Islet of Langerhans (tissue), 1 donor: ENCODE results near the gene TAF11L4.
"Not testable (repeated sequence)": the region's sequence is repeated elsewhere in the genome, so short reads cannot be mapped to it uniquely, and the experiment has no call there.

Source experiments
- FAIRE-seq: peaks from one replicate; lab custom pipeline; 2011; peaks lifted over from hg19 to GRCh38; lab: Jason Lieb, UNC

TAF11L4 gene

GRCh38 chr5:17521501-17521900 is at the start of gene TAF11L4:
Gene TAF11L4 (plus strand): TSS chr5:17521801.
- FAIRE-seq = not testable (repeated sequence)

GRCh38 chr5:17475064-17475463 is 46.5 kb upstream of the TAF11L4 start:
- not testable (repeated sequence) for FAIRE-seq

GRCh38 chr5:17477043-17477442 is 44.6 kb upstream of the TAF11L4 start:
- FAIRE-seq = no peak

GRCh38 chr5:17477573-17478265 is 43.9 kb upstream of the TAF11L4 start:
- FAIRE-seq = no peak

- no peak for FAIRE-seq
Observed at GRCh38 chr5:17481378-17481777, 40.2 kb upstream of the TAF11L4 start.

- FAIRE-seq = no peak
Observed at GRCh38 chr5:17482790-17483189, 38.8 kb upstream of the TAF11L4 start.

- FAIRE-seq = not testable (repeated sequence)
Observed at GRCh38 chr5:17486464-17487173, 35.0 kb upstream of the TAF11L4 start.

GRCh38 chr5:17487174-17487512 is 34.5 kb upstream of the TAF11L4 start:
- no peak for FAIRE-seq

- FAIRE-seq = not testable (repeated sequence)
Observed at GRCh38 chr5:17491257-17491656, 30.3 kb upstream of the TAF11L4 start.

- FAIRE-seq = no peak
Observed at GRCh38 chr5:17492770-17493169, 28.8 kb upstream of the TAF11L4 start.

GRCh38 chr5:17497446-17497845 is 24.2 kb upstream of the TAF11L4 start:
- FAIRE-seq = no peak

GRCh38 chr5:17497931-17498330 is 23.7 kb upstream of the TAF11L4 start, which contains the start of gene TAF11L2:
Gene TAF11L2 (plus strand): TSS chr5:17498231.
- FAIRE-seq = not testable (repeated sequence)

GRCh38 chr5:17511775-17512325 is 9.8 kb upstream of the TAF11L4 start:
- FAIRE-seq = no peak

GRCh38 chr5:17517526-17517925 is 4.1 kb upstream of the TAF11L4 start:
- FAIRE-seq = not testable (repeated sequence)

GRCh38 chr5:17518067-17518466 is 3.5 kb upstream of the TAF11L4 start, which contains the start of gene TAF11L3:
Gene TAF11L3 (plus strand): TSS chr5:17518367.
- not testable (repeated sequence) for FAIRE-seq

- FAIRE-seq = not testable (repeated sequence)
Observed at GRCh38 chr5:17519508-17519907, 2.1 kb upstream of the TAF11L4 start.

GRCh38 chr5:17524935-17525334 is 3.3 kb downstream of the TAF11L4 start, which contains the start of gene TAF11L5:
Gene TAF11L5 (plus strand): TSS chr5:17525235.
- not testable (repeated sequence) for FAIRE-seq

GRCh38 chr5:17526504-17526903 is 4.9 kb downstream of the TAF11L4 start:
- not testable (repeated sequence) for FAIRE-seq

- not testable (repeated sequence) for FAIRE-seq
Observed at GRCh38 chr5:17528369-17528768, 6.8 kb downstream of the TAF11L4 start, which contains the start of gene TAF11L6. Gene TAF11L6 (plus strand): TSS chr5:17528669.
